ENCODE results near the gene C10orf71.

The C10orf71 gene

GRCh38 chr10:49350846-49351532 lies 52.0 kb downstream of the C10orf71 start:
- no peak overlapping the region for H3K4me3 ChIP-seq (ENCODE audit: low read length)
- H3K79me2 ChIP-seq (ENCODE audit: control insufficient read depth, insufficient read depth, low read length): no peaks in the 10 kb centered on the region
- H3K79me1 ChIP-seq (ENCODE audit: low read length): no peaks in the 10 kb centered on the region
- no peaks in the 10 kb centered on the region for H3K4me1 ChIP-seq (ENCODE audit: control insufficient read depth, low read depth, low read length)
- H3K27ac ChIP-seq (ENCODE audit: low read depth, low read length): no peak overlapping the region
- H2BK120ac ChIP-seq (ENCODE audit: low read depth, low read length): no peak overlapping the region
- H3K27me3 ChIP-seq (ENCODE audit: insufficient read depth, low read length, poor library complexity): no peaks in the 10 kb centered on the region
- no CpG with 5 or more reads among the region's 4 CpGs for WGBS (ENCODE audit: extremely low coverage, insufficient coverage, low lambda C conversion rate)
- no peak overlapping the region for H2AK5ac ChIP-seq (ENCODE audit: low read length)
- no peak overlapping the region for H3K4me2 ChIP-seq (ENCODE audit: low read length)
- no peak overlapping the region for H3K4ac ChIP-seq (ENCODE audit: low read depth, low read length)
- H2BK15ac ChIP-seq (replicated peaks; ENCODE audit: low read depth): no peak overlapping the region
- no peaks in the 10 kb centered on the region for H3K36me3 ChIP-seq (ENCODE audit: control insufficient read depth, insufficient read depth, low read length)
- H3K18ac ChIP-seq (ENCODE audit: low read length): no peak overlapping the region
- no peak overlapping the region for H2BK5ac ChIP-seq (ENCODE audit: low read length)
- H3K9ac ChIP-seq (ENCODE audit: low read length): no peak overlapping the region
- H4K5ac ChIP-seq (ENCODE audit: low read length): no peak overlapping the region
- H3K23ac ChIP-seq (ENCODE audit: low read length): no peak overlapping the region
- H4K8ac ChIP-seq (ENCODE audit: low read depth, low read length): no peak overlapping the region
- no peak for DNase-seq
- no peak overlapping the region for H3K56ac ChIP-seq (ENCODE audit: low read length)

GRCh38 chr10:49351669-49352068 lies 52.7 kb downstream of the C10orf71 start:
- Histone ChIP-seq H3K27ac (ENCODE audit: low read depth, low read length) (no peak overlapping the region), H3K9ac (ENCODE audit: low read length) (no peak overlapping the region), H4K5ac (ENCODE audit: low read length) (no peak overlapping the region), H2BK120ac (ENCODE audit: low read depth, low read length) (no peak overlapping the region), H2AK5ac (ENCODE audit: low read length) (no peak overlapping the region), H3K79me2 (ENCODE audit: control insufficient read depth, insufficient read depth, low read length) (no peaks in the 10 kb centered on the region), H3K23ac (ENCODE audit: low read length) (no peak overlapping the region), H3K18ac (ENCODE audit: low read length) (no peak overlapping the region), H3K36me3 (ENCODE audit: control insufficient read depth, insufficient read depth, low read length) (no peaks in the 10 kb centered on the region), H3K27me3 (ENCODE audit: insufficient read depth, low read length, poor library complexity) (no peaks in the 10 kb centered on the region), H2BK5ac (ENCODE audit: low read length) (no peak overlapping the region), H4K8ac (ENCODE audit: low read depth, low read length) (no peak overlapping the region), H3K56ac (ENCODE audit: low read length) (no peak overlapping the region), H3K4ac (ENCODE audit: low read depth, low read length) (no peak overlapping the region), H3K4me2 (ENCODE audit: low read length) (no peak overlapping the region), H2BK15ac (replicated peaks; ENCODE audit: low read depth) (no peak overlapping the region), H3K4me1 (ENCODE audit: control insufficient read depth, low read depth, low read length) (no peaks in the 10 kb centered on the region), H3K4me3 (ENCODE audit: low read length) (no peak overlapping the region), H3K79me1 (ENCODE audit: low read length) (no peaks in the 10 kb centered on the region)
- no peak for DNase-seq
- no CpG with 5 or more reads among the region's 4 CpGs for WGBS (ENCODE audit: extremely low coverage, insufficient coverage, low lambda C conversion rate)

- Histone ChIP-seq H3K27ac (ENCODE audit: low read depth, low read length) (no peak overlapping the region), H2BK15ac (replicated peaks; ENCODE audit: low read depth) (no peak overlapping the region), H3K4me1 (ENCODE audit: control insufficient read depth, low read depth, low read length) (no peaks in the 10 kb centered on the region), H2AK5ac (ENCODE audit: low read length) (no peak overlapping the region), H3K79me2 (ENCODE audit: control insufficient read depth, insufficient read depth, low read length) (no peaks in the 10 kb centered on the region), H3K4me3 (ENCODE audit: low read length) (no peak overlapping the region), H3K79me1 (ENCODE audit: low read length) (no peaks in the 10 kb centered on the region), H3K18ac (ENCODE audit: low read length) (no peak overlapping the region), H4K8ac (ENCODE audit: low read depth, low read length) (no peak overlapping the region), H3K23ac (ENCODE audit: low read length) (no peak overlapping the region), H4K5ac (ENCODE audit: low read length) (no peak overlapping the region), H2BK120ac (ENCODE audit: low read depth, low read length) (no peak overlapping the region), H3K9ac (ENCODE audit: low read length) (no peak overlapping the region), H3K36me3 (ENCODE audit: control insufficient read depth, insufficient read depth, low read length) (no peaks in the 10 kb centered on the region), H3K56ac (ENCODE audit: low read length) (no peak overlapping the region), H3K4me2 (ENCODE audit: low read length) (no peak overlapping the region), H3K27me3 (ENCODE audit: insufficient read depth, low read length, poor library complexity) (no peaks in the 10 kb centered on the region), H3K4ac (ENCODE audit: low read depth, low read length) (no peak overlapping the region), H2BK5ac (ENCODE audit: low read length) (no peak overlapping the region)
- no CpG with 5 or more reads among the region's 2 CpGs for WGBS (ENCODE audit: extremely low coverage, insufficient coverage, low lambda C conversion rate)
- no peak for DNase-seq
Measured at GRCh38 chr10:49352323-49352722, 53.4 kb downstream of the C10orf71 start.

- peak; percentile 3 for DNase-seq
- WGBS (ENCODE audit: extremely low coverage, insufficient coverage, low lambda C conversion rate): no CpG with 5 or more reads among the region's 6 CpGs
Measured at GRCh38 chr10:49353026-49353894, 54.3 kb downstream of the C10orf71 start.

GRCh38 chr10:49353895-49354566 lies 55.1 kb downstream of the C10orf71 start:
- no peak overlapping the region for H2AK5ac ChIP-seq (ENCODE audit: low read length)
- H2BK5ac ChIP-seq (ENCODE audit: low read length): no peak overlapping the region
- H2BK15ac ChIP-seq (replicated peaks; ENCODE audit: low read depth): no peak overlapping the region
- no peak overlapping the region for H3K9ac ChIP-seq (ENCODE audit: low read length)
- H3K56ac ChIP-seq (ENCODE audit: low read length): no peak overlapping the region
- no peak overlapping the region for H3K4me2 ChIP-seq (ENCODE audit: low read length)
- H2BK120ac ChIP-seq (ENCODE audit: low read depth, low read length): no peak overlapping the region
- no peaks in the 10 kb centered on the region for H3K79me1 ChIP-seq (ENCODE audit: low read length)
- no peak overlapping the region for H3K27ac ChIP-seq (ENCODE audit: low read depth, low read length)
- H4K8ac ChIP-seq (ENCODE audit: low read depth, low read length): no peak overlapping the region
- DNase-seq: no peak
- no peaks in the 10 kb centered on the region for H3K4me1 ChIP-seq (ENCODE audit: control insufficient read depth, low read depth, low read length)
- no peak overlapping the region for H4K5ac ChIP-seq (ENCODE audit: low read length)
- H3K4ac ChIP-seq (ENCODE audit: low read depth, low read length): no peak overlapping the region
- no peaks in the 10 kb centered on the region for H3K27me3 ChIP-seq (ENCODE audit: insufficient read depth, low read length, poor library complexity)
- H3K36me3 ChIP-seq (ENCODE audit: control insufficient read depth, insufficient read depth, low read length): no peaks in the 10 kb centered on the region
- no peak overlapping the region for H3K18ac ChIP-seq (ENCODE audit: low read length)
- H3K79me2 ChIP-seq (ENCODE audit: control insufficient read depth, insufficient read depth, low read length): no peaks in the 10 kb centered on the region
- H3K23ac ChIP-seq (ENCODE audit: low read length): no peak overlapping the region
- no peak overlapping the region for H3K4me3 ChIP-seq (ENCODE audit: low read length)
- WGBS (ENCODE audit: extremely low coverage, insufficient coverage, low lambda C conversion rate): no CpG with 5 or more reads among the region's 8 CpGs

More at GRCh38 chr10:49353026-49353894, 54.3 kb downstream of the C10orf71 start:
- no peak overlapping the region for H2AK5ac ChIP-seq (ENCODE audit: low read length)
- no peaks in the 10 kb centered on the region for H3K79me1 ChIP-seq (ENCODE audit: low read length)
- no peak overlapping the region for H2BK120ac ChIP-seq (ENCODE audit: low read depth, low read length)
- no peak overlapping the region for H2BK5ac ChIP-seq (ENCODE audit: low read length)
- no peak overlapping the region for H3K18ac ChIP-seq (ENCODE audit: low read length)
- no peak overlapping the region for H3K23ac ChIP-seq (ENCODE audit: low read length)
- H4K5ac ChIP-seq (ENCODE audit: low read length): no peak overlapping the region
- H3K27ac ChIP-seq (ENCODE audit: low read depth, low read length): no peak overlapping the region
- H3K79me2 ChIP-seq (ENCODE audit: control insufficient read depth, insufficient read depth, low read length): no peaks in the 10 kb centered on the region
- H3K27me3 ChIP-seq (ENCODE audit: insufficient read depth, low read length, poor library complexity): no peaks in the 10 kb centered on the region
- H3K4me1 ChIP-seq (ENCODE audit: control insufficient read depth, low read depth, low read length): no peaks in the 10 kb centered on the region
- H3K9ac ChIP-seq (ENCODE audit: low read length): no peak overlapping the region
- H3K4me2 ChIP-seq (ENCODE audit: low read length): no peak overlapping the region
- H4K8ac ChIP-seq (ENCODE audit: low read depth, low read length): no peak overlapping the region
- no peak overlapping the region for H3K4ac ChIP-seq (ENCODE audit: low read depth, low read length)
- H3K56ac ChIP-seq (ENCODE audit: low read length): no peak overlapping the region
- no peak overlapping the region for H2BK15ac ChIP-seq (replicated peaks; ENCODE audit: low read depth)
- H3K4me3 ChIP-seq (ENCODE audit: low read length): no peak overlapping the region
- no peaks in the 10 kb centered on the region for H3K36me3 ChIP-seq (ENCODE audit: control insufficient read depth, insufficient read depth, low read length)
